Measurements from ENCODE around the gene MUC3A.
"Not testable (repeated sequence)": the region's sequence is repeated elsewhere in the genome, so short reads cannot be mapped to it uniquely, and the experiment has no call there.

The MUC3A gene

DNA sequence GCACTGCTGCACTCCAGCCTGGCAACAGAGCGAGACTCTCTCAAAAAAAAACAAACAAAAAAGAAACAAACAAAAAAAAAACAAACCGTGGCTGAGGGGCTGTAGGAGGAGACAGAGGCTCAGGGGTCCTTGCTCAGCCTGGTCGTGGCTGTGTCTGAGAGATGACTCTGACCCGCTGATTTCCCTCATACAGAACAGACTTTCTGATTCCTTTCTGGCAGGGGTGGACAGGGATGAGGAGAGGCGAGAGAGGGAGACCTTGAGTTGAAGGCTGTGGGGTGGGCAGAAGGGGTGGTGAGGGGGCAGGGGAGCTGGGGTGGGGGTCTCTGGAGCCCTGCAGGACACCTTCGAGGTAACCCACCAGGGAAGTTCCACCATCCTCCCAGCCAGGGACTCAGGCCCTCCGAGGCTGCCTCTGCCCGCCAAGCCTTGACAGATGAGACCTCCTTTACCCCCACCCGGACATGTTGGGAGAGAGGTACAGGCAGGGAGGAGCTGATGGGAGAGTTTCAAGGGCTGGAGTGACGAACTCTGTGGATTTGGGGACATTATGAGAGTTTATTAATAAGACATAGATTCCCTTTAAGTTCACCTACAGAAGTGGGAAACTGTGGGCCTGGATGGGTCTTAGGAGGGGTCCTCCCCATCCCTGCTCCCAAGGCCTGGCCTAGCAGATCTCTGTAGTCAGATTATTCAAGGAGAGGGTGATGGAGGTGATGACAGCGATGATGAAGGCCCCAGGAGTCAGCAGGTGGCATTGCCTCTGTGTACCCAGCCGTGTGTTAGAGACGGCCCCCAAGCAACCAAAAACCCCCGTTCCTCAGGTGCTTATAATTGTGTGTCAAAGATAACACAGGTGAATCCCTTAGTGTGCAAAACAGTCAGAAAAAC lies 22.0 kb downstream of the MUC3A start:
- TF ChIP-seq, protein P1, sequence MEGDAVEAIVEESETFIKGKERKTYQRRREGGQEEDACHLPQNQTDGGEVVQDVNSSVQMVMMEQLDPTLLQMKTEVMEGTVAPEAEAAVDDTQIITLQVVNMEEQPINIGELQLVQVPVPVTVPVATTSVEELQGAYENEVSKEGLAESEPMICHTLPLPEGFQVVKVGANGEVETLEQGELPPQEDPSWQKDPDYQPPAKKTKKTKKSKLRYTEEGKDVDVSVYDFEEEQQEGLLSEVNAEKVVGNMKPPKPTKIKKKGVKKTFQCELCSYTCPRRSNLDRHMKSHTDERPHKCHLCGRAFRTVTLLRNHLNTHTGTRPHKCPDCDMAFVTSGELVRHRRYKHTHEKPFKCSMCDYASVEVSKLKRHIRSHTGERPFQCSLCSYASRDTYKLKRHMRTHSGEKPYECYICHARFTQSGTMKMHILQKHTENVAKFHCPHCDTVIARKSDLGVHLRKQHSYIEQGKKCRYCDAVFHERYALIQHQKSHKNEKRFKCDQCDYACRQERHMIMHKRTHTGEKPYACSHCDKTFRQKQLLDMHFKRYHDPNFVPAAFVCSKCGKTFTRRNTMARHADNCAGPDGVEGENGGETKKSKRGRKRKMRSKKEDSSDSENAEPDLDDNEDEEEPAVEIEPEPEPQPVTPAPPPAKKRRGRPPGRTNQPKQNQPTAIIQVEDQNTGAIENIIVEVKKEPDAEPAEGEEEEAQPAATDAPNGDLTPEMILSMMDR (conservative IDR thresholded peaks at IDR 0.05; ENCODE audit: control insufficient read depth, insufficient read depth, low read depth, low read length) = no peak
- H3K4me3 ChIP-seq (ENCODE audit: control insufficient read depth, low read depth, low read length) = no peak overlapping the region
- DNase-seq (ENCODE audit: low read depth) = no peak

DNA sequence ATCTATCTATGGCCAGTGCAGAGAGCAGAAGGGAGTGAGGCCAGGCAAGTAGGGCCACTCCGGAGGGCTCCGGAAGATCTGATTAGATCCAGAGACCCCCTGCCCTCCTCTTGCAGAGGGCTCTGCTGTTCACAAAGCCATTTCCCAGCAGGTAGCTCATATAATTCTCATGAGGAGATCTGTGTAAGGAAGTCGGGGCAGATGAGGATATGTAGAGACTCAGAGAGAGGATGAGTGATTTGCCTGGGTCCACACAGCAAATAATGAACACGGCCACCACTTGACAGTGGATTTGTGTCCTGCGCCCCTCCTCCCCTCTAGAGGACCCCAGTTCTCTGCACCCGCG lies 22.6 kb downstream of the MUC3A start:
- DNase-seq (ENCODE audit: low read depth) = no peak
- TF ChIP-seq, protein P1 (conservative IDR thresholded peaks at IDR 0.05; ENCODE audit: control insufficient read depth, insufficient read depth, low read depth, low read length) = no peak
- no peak overlapping the region for H3K4me3 ChIP-seq (ENCODE audit: control insufficient read depth, low read depth, low read length)

DNA sequence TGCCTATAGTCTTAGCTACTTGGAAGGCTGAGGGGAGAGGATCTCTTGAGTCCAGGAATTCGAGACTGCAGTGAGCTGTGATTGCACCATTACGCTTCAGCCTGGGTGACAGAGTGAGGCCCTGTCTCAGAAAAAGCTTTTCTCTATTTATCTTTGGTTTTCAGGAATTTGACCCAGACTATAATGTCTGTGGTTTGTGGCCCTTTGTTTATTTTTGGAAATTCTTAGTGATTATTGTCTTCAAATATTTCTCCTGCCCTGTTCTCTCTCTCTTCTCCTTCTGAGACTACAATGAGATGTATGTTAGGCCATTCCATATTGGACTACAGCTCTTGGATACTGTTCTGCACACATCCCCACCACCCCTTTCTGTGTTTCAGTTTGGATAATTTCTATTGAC lies 24.7 kb downstream of the MUC3A start:
- TF ChIP-seq, protein P1 (conservative IDR thresholded peaks at IDR 0.05; ENCODE audit: control insufficient read depth, insufficient read depth, low read depth, low read length) = no peak
- DNase-seq (ENCODE audit: low read depth) = no peak
- H3K4me3 ChIP-seq (ENCODE audit: control insufficient read depth, low read depth, low read length) = no peak overlapping the region

DNA sequence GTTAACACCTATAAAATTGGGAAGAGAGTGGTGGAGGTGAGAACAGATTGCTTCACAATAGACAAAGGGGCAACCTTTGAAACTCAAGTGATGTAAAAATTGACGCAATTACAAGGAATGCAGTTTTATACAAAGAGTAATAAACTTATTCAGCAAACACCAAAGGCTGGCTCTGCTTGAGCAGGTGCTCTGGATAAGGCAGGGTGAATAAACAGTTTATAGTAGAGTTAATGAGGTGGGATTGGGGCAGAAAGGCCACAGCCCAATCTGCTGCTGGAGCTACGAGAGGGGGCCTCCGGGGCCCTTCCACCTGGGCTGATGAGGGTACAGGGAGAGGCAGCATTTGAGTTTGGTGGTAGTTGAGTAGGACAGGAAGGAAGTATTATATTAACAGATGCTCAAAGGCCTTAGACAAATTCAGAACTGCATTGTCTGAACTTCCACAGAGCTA lies 26.1 kb downstream of the MUC3A start:
- no peak for DNase-seq (ENCODE audit: low read depth)
- no peak overlapping the region for H3K4me3 ChIP-seq (ENCODE audit: control insufficient read depth, low read depth, low read length)
- TF ChIP-seq, protein P1 (conservative IDR thresholded peaks at IDR 0.05; ENCODE audit: control insufficient read depth, insufficient read depth, low read depth, low read length) = no peak

DNA sequence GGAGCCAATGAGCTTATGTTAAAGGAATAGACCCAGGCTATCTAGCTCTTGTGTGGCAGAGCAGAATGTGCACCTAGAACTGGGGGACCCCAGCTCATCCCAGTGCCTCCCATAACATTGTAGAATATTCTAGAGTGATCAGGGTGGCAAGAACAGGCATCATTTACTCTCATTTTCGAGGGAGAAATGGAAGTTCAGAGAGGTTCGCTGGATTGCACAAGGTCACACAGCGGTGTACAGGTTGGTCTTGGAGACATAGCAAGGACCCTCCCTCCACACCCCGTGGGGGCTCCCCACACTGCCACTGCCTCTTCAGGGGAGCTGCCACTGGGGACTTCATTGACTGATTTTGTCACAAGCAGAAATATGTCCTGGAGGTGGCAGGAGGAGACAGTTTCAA lies 29.0 kb downstream of the MUC3A start:
- no peak overlapping the region for H3K4me3 ChIP-seq (ENCODE audit: control insufficient read depth, low read depth, low read length)
- DNase-seq (ENCODE audit: low read depth) = no peak
- TF ChIP-seq, protein P1 (conservative IDR thresholded peaks at IDR 0.05; ENCODE audit: control insufficient read depth, insufficient read depth, low read depth, low read length) = no peak

DNA sequence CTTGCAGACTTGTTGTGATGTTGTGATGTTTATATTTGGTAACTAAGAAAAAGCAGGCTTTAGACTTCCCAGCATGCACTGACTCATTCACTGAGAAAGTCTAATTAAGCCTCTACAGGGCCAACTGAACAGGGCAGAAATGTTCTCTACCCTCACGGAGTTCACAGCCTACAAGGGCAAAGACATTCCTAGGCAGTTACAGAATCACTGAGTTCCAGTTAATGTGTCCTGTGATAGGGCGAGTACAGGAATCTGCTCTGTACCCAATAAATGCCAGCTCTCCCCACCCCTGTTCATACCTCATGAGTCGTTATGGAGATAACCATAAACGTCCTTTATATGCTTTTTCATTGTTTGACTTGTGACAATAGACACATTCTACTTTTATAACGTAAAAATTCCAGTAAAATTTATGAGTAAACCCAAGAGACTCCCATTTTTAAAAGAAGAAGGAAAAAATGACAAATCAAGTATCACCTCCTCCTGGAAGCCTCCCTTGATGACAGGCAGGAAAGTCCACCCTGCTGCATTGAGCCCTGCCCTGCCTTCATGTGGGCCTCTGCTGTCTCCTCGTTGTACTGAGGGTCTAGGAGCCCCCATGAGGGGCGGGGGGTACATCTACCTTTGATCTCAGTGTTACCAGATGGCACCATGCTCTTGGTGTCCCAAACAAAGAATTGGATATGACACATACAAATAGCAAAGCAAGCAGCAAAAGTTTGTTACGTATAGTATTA lies 34.3 kb downstream of the MUC3A start:
- DNase-seq (ENCODE audit: low read depth) = peak; percentile 40
- H3K4me3 ChIP-seq (ENCODE audit: control insufficient read depth, low read depth, low read length) = no peak overlapping the region
- TF ChIP-seq, protein P1 (conservative IDR thresholded peaks at IDR 0.05; ENCODE audit: control insufficient read depth, insufficient read depth, low read depth, low read length) = no peak

DNA sequence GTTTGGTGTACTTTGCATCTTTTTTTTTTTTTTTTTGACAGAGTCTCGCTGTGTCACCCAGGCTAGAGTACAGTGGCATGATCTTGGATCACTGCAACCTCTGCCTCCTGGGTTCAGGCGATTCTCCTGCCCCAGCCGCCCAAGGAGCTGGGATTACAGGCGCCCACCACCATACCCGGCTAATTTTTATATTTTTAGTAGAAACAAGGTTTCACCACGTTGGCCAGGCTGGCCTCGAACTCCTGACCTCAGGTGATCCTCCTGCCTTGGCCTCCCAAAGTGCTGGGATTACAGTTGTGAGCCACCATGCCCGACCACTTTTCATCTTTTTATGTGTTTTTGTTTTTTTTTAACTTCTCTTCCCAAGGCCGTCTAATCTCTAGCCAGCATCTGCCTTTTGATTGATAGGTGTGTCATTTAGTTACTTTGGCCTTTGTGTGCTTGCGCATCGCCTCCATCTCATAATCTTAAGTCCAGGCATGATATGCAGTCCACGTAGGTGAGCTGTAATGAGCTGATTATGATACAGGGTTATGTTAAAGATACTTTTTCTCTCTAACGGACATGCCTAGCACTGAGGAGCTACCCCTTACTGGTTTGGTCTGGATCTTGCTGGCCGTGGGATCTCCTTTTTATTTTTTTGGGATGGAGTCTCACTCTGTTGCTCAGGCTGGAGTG lies 35.0 kb downstream of the MUC3A start:
- not testable (repeated sequence) for H3K4me3 ChIP-seq (ENCODE audit: control insufficient read depth, low read depth, low read length); DNase-seq (ENCODE audit: low read depth)

DNA sequence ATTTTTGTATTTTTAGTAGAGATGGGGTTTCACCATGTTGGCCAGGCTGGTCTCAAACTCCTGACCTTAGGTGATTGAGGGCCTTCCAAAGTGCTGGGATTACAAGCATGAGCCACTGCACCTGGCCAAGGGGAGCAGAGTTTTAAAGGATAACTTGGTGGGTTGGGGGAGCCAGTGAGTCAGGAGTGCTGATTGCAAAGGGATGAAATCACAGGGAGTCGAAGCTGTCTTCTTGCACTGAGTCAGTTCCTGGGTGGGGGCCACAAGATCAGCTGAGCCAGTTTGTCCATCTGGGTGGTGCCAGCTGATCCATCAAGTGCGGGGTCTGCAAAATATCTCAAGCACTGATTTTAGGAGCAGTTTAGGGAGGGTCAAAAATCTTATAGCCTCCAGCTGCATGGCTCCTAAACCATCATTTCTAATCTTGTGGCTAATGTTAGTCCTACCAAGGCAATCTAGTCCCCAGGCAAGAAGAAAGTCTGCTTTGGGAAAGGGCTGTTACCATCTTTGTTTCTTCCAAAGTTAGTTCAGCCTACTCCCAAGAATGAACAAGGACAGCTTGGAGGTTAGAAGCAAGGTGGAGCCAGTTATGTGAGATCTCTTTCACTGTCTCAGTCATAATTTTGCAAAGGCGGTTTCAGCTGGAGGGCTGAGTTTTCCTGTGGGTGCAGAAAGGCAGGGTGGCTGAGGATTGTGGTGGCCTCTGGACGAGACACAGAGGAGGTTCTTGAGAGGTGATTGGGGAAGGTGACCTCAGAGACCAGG lies 35.9 kb downstream of the MUC3A start:
- H3K4me3 ChIP-seq (ENCODE audit: control insufficient read depth, low read depth, low read length) = not testable (repeated sequence)

More for the DNA sequence above, 35.9 kb downstream of the MUC3A start:
- DNase-seq (ENCODE audit: low read depth) = not testable (repeated sequence)

Data from fibroblast of mammary gland (primary cell).